ENCODE results near the gene JOSD2.

Gene JOSD2

DNA sequence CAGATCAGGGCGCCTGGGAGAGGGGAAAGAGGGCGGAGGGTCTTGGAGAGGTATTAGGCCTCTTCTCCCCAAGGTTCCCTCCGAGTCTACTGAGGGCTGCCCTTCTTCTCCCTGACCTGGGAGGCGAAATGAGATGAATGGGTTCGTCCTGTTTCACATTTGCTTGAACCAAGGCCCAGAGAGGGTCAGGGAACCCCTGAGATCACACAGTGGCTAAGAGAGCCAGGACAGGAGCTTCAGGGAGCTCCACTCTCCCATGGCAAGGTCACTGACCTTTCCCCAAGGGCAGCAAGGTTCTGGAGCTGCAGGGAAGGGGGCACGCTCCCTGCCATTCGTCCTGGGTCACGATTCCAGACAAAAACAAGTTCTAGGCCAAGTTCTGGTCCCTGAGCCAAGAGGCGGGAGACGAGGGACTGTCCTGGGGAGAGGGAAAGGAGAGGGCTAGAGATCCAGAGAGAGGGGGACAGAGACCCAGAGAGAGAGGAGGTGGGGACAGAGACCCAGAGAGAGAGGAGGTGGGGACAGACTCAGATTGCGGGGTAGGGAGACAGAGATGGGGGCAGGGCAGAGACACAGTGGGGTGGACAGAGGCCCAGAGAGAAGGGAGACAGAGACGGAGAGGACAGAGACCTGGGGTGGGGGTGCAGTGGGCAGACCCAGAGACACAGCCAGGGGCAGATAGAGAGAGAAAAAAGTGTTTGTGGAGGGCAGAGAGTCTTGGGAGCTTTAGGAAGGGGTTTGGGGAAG lies 2.2 kb upstream of the JOSD2 start:
- FAIRE-seq: no peak

DNA sequence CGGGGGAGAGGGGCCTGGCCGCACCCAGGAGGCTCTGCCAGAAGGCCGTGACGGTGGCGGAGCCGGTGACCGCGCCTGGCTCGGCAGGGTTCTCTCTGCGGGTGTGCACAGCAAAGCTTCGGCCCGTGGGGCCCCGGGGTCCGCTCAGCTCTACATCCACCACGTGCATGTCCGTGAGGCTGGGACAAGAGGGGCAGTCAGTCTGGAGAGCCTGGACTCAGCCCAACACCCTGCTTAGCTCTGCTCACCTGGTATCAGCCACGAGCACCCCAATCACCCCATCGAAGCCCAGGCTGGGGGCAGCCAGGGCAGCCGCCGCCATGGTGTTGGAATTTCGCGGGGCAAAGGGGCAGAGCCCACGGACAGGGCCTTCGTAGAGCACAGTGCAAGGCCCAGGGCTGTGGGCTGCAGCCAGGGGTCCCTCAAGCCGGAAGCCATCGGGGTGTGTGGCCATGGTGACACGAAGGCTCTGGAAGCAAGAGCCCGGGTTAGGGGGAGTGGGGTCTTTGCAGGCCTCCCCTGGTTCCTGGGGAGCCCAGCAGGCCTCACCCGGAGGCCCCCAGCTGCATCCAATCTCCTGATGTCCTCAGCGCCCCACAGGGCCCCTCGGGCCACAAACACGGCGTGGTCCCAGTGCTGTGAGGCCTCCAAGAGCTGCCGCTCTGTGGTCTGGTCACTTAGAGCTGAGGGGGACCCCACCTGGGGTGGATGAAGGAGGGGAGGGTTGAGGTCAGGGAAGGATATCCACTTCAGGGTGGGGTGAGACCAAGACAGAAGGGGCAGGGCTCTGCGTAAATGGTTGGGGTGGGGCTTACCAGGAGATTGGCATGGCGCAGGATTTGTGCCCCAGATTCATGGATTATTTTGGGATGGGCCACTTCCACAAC lies 1.4 kb upstream of the JOSD2 start:
- FAIRE-seq: no peak

DNA sequence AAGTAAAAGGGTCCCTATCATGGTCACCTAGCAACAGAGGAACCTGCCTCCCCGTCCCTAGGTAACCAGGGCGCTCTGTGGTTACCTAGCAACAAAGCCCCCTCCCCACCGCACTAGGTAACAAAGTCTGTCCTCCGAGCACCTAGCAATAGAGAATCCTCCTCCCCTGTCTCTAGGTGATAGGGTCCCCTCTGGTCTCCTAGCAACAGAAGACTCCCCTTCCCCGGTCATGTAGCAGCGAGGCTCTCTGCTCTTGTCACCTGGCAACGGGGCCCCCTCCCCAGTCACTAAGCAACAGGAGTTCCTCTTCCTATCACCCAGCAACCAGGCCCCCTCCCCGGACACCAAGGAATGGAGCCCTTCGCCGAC lies 307 bp downstream of the JOSD2 start:
- FAIRE-seq: peak; percentile 82

DNA sequence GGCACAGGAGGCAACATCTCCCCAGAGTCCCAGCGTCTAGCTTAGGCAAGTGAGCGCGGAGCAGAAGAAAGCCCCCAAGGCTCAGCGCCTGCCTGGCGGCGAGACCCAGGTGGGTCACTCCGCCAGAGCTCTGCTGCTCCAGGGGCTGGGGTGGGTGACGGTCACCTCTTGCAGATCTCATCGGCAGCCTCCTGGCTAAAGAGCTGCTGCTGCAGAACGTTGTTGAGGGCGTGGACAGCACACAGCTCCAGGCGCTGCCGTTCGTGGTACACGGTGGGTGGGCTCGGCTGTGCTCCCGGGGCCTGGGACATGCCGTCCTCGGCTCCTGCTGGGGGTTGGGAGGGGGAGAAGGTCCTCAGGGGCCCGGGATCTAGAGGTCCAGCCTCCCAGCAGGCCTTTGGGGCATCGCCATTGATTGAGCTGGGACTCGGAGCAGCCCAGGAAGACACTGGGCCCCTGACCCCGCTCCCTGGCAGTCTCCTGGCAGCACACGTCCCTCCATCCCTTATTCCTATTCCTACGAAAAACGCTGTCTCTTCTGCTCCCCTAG lies 795 bp downstream of the JOSD2 start:
- no peak for FAIRE-seq

GRCh38 chr19:50509366-50509765 lies 1.6 kb downstream of the JOSD2 start:
- no peak for FAIRE-seq

DNA sequence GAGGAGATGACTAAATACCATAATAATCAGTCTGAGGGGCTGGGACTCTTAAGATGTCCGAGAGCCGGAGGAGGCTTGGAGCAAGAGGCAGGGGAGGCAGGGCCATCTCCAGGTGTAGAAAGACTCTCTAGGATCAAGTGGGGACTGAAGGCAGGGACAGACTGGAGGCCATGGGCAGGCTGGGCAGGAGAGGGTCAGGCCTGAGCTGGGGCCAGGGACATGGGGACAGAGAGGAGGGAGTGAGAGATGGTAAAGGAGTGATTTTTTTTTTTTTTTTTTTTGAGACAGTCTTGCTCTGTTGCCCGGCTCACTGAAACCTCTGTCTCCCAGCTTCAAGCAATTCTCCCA lies 2.2 kb downstream of the JOSD2 start:
- no peak for FAIRE-seq

DNA sequence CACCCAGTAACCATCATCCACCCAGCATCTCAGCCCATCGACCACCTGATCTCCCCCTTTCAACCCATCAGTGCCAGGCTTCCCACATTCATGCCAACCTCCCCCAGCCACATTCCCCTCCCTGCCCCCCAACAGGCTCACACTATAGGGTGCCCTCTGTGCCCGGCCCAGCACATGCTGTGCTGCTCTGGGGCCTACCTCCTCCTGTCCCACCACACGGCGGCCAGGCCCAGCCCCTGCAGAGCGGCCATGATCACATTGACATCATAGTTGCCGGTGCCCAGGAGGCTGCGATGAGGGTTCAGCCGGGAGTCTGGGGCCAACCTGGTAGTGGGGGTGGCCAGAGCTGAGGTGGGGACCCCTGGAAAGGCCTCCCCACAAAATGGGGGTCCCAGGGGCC lies 3.6 kb downstream of the JOSD2 start:
- no peak for FAIRE-seq

DNA sequence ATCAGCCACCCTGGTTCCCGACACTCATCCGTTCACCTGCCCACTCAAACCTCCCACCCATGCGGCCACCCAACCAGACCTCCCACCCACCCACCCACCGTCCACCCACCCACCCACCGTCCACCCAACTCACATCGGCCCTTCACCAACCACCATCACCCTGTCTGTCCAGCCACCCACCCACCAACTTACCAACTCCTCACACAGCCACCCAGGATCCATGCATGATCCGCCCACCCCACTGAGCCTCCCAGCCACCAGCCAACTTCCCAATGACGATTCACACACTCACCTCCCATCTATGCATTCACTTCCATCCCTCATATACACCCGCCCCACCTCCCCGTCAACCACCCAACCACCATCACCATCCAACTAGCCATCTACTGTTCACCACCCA lies 4.3 kb downstream of the JOSD2 start:
- FAIRE-seq: no peak

- no peak for FAIRE-seq
Measured at GRCh38 chr19:50505856-50506611, 5.0 kb downstream of the JOSD2 start.

DNA sequence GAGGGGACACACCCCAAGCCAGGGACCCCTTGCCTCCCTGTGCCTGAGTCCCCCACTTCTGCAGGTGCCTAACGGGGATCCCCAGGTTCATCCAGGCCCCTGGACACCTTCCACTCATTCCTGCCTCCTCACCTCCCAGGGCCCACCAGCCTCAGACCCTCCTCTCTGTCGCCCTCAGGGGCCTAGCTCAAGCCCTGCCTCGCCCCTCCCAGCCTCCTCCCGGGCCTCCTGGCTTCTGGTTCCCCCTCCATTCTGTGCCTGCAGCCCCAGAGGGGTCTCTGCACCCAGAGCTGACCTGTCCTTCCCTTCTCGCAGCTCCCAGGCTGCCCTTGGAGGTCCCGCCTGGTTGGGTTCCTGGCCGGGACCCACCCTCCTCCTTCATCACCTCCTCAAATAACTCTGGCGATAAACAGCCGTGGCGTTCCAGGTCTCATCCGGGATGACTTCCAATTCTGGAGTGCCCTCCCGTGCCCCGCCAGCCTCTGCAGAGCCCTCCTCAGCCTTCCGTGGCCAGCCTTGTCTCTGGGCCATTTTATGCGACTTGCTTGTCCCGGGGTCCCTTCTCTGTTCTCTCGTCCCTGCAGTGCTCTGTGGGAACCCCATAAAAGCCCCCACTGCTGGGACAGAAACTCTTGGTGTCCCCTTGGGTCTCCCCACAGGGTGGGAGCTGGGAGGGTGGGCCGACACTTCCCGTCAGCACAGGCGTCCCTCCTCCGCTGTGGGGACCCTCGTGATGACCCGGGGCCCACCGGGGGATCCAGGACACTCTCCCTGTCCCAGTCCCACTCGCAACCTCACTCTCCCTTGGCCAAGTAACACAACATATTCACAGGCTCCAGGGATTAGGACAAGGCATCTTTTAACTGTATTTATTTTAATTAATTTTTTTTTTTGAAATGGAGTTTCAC lies 9.2 kb downstream of the JOSD2 start:
- no peak for FAIRE-seq

- no peak for FAIRE-seq
Measured at GRCh38 chr19:50501186-50501567, 9.8 kb downstream of the JOSD2 start.

GRCh38 chr19:50500753-50501151 lies 10.2 kb downstream of the JOSD2 start:
- FAIRE-seq: no peak

DNA sequence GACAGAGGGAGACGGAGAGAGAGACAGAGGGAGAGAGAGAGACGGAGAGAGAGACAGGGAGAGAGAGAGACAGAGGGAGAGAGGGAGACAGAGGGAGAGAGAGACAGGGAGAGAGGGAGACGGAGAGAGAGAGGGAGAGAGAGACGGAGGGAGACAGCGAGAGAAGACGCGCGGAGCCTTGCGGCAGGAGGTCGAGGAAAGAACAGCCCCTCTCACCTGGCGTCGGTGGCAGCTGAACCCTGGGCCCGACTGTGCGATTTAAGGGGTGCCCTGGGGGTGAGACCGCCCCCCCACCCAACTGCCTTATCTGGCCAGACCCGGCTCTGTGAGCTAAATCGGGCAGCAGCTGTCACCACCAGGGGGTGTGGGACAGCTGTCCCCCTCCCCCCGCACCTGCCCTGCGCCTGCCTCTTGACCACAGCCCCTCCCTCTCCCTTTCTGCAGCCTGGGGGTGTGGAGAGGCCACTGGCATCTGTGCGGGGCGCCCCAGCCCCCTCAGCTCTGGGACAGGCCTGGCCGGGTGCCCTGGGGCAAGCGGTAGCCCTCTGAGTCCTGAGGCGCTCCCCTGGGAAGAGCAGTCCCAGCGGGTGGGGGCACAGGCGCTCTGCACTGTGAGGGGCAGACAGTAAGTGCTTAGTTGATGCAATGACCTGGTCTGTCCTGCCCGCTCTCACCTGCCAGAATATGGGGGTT lies 10.8 kb downstream of the JOSD2 start:
- no peak for FAIRE-seq

GRCh38 chr19:50498219-50499056 lies 12.6 kb downstream of the JOSD2 start:
- FAIRE-seq: no peak

DNA sequence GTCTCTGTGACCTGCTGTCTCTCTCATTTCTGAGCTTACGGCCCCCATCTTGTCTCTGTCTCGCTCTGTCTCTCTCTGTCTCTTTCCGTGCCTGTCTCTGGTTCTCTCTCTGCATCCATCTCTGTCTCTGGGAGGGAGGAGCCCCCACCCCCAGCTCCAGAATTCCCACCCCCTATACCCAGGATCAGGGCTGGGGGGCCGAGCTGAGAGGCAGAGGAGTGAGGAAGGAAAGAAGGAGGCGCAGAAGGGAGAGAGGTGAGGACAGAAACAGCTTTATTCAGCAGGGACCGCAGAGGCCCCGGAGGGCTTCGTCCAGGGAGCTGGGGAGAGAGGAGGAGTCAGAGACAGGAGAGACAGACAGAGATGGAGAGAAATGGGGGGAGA lies 14.0 kb downstream of the JOSD2 start:
- FAIRE-seq: no peak

GRCh38 chr19:50496189-50497021 lies 14.6 kb downstream of the JOSD2 start:
- no peak for FAIRE-seq

DNA sequence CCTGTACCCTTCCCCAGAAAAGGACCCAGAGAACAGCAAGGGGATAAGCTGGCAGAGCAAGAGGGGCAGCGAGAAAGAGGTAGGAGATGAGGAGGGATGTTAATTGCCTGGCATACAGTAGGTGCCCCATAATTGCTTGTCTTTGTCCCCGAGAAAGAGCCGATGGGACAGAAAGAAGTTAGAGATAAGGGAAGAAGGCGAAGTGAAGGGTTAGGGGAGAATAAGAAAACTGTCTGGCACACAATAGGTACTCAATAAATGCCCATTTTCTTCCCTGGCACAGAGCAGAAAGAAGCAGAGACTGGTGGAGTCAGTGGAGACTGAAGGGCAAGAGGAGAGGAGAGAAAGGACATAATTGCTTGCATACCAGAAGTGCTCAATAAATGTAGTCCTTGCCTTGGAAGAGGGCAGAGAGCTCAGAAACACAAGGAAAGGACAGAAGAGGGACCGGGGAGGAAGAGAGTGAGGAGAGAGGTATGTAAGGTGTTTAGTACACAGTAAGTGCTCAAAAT lies 15.9 kb downstream of the JOSD2 start:
- FAIRE-seq: no peak

DNA sequence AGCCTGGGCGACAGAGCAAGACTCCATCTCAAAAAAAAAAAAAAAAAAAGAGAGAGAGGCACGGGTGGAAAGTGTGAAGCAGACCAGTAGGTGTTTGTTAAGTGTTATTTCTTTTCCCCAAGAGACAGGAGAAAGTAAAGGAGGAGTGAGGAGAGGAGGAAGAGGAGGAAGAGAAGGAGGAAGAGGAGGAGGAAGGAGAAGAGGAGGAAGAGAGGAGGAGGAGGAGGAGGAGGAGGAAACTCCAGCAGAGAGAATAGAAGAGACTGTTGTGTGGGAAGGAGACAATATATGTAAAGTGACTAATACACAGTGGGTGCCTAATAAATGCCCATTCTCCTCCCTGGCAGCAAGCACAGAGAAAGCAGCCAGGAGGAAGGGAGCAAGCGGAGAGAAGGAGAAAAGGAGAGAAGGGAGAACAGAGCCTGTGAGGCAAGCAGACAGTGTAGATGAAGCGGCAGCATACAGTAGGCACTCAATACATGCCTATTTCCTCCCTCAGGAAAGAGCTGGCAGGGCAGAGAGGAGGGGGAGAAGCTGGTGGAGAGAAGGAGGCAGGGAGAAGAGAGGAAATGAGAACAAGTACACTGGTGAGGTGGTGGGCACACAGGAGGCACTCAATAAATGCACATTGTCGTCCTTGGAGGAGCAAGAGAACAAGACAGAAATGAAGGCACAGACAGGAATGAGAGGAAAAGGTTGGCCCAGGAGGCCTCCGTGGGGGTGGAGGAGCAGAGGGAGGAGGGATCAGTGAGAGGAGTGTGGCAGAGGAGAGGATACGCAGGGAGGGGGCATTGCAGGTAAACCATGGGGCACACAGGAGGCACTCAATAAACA lies 16.6 kb downstream of the JOSD2 start:
- no peak for FAIRE-seq

GRCh38 chr19:50493171-50493570 lies 17.8 kb downstream of the JOSD2 start:
- FAIRE-seq: no peak

All from islet of Langerhans (tissue), 1 donor.